K562 (cell line): Measurements from ENCODE around the gene BEST4. TPM values are rescaled to one million over a fixed set of nuclear protein-coding genes. Genes with fewer than 3 reads are reported as not detected.

Source experiments
- BMI1 ChIP-seq: fragments of 150-350 bp; IDR thresholded peaks from 2 replicates; pipeline ENCODE4 v1.6.1; 2014; ENCODE audit warnings: low read length
- BRCA1 ChIP-seq, 2 experiments: fragments of 450-650 bp in 1 of 2; sonication (generic) in 1 of 2; formaldehyde crosslinking in 1 of 2; IDR thresholded peaks; 2 replicates each; pipeline versions ENCODE4 v1.5.0 to v1.6.1; 2017 to 2020; ENCODE audit warnings: mild to moderate bottlenecking in 1 of 2, missing genetic modification reagents in 1 of 2
- CCNT2 ChIP-seq: IDR thresholded peaks from 2 replicates; pipeline ENCODE4 v1.6.1; 2011; ENCODE audit warnings: borderline replicate concordance, low read depth, mild to moderate bottlenecking, moderate library complexity, mixed read lengths, low read length; ENCODE audit not compliant: insufficient read length; ENCODE audit errors: extremely low read depth
- CEBPB ChIP-seq: fragments of 450-650 bp; IDR thresholded peaks from 2 replicates; pipeline ENCODE4 v1.6.1; 2016; ENCODE audit warnings: missing genetic modification characterization, missing compliant biosample characterization
- DACH1 ChIP-seq: fragments of 450-650 bp; IDR thresholded peaks from 2 replicates; pipeline ENCODE4 v1.6.1; 2018; ENCODE audit not compliant: partially characterized antibody
- E4F1 ChIP-seq: fragments of 250-450 bp; sonication (Bioruptor Pico); IDR thresholded peaks from 2 replicates; pipeline ENCODE4 v1.5.0; 2021; ENCODE audit warnings: mild to moderate bottlenecking, borderline replicate concordance
- FOSL1 ChIP-seq: fragments of 200-800 bp; sonication (Bioruptor generic); conservative IDR thresholded peaks from 2 replicates; pipeline ENCODE4 v1.6.1; 2016; ENCODE audit warnings: missing genetic modification characterization, missing compliant biosample characterization
- HMGN3 ChIP-seq: IDR thresholded peaks from 2 replicates; pipeline ENCODE4 v1.6.1; 2011; ENCODE audit warnings: borderline replicate concordance, low read depth, mild to moderate bottlenecking, mixed read lengths, low read length; ENCODE audit not compliant: insufficient read length; ENCODE audit errors: extremely low read depth
- IRF9 ChIP-seq: fragments of 450-650 bp; IDR thresholded peaks from 2 replicates; pipeline ENCODE4 v1.6.1; 2016; ENCODE audit warnings: missing biosample characterization, missing genetic modification characterization
- NFIX ChIP-seq: fragments of 250-450 bp; sonication (Bioruptor Pico); IDR thresholded peaks from 2 replicates; pipeline ENCODE4 v1.4.0; 2020; ENCODE audit warnings: low read depth, mild to moderate bottlenecking, moderate library complexity
- NFRKB ChIP-seq: fragments of 450-650 bp; IDR thresholded peaks from 2 replicates; pipeline ENCODE4 v1.6.1; 2016; ENCODE audit warnings: low read depth
- NRF1 ChIP-seq, 2 experiments: fragments of 450-650 bp; IDR thresholded peaks in 1 of 2; conservative IDR thresholded peaks in 1 of 2; 2 replicates each; pipeline ENCODE4 v1.6.1; 2014; ENCODE audit warnings: mild to moderate bottlenecking in 2 of 2
- PHF20 ChIP-seq: fragments of 450-650 bp; IDR thresholded peaks from 2 replicates; pipeline ENCODE4 v1.6.1; 2018; ENCODE audit not compliant: partially characterized antibody
- POLR2AphosphoS2 ChIP-seq: IDR thresholded peaks from 2 replicates; pipeline ENCODE4 v1.6.1; 2012; ENCODE audit warnings: low read length, improper control_type of control experiment
- PREB ChIP-seq: sonication (generic); formaldehyde crosslinking; IDR thresholded peaks from 2 replicates; pipeline ENCODE4 v1.8.1; 2023; ENCODE audit warnings: mild to moderate bottlenecking, missing genetic modification reagents
- RAD21 ChIP-seq, 2 experiments: fragments of 250-450 bp in 1 of 2; fragments of 450-650 bp in 1 of 2; sonication (Bioruptor Pico) in 1 of 2; formaldehyde crosslinking in 1 of 2; IDR thresholded peaks in 1 of 2; conservative IDR thresholded peaks in 1 of 2; 2 replicates each; pipeline versions ENCODE4 v1.4.0 to v1.8.0; 2020 to 2022; ENCODE audit warnings: mild to moderate bottlenecking in 2 of 2, moderate library complexity in 1 of 2
- SIRT6 ChIP-seq: IDR thresholded peaks from one replicate; pipeline ENCODE4 v1.6.1; 2012; ENCODE audit warnings: low read depth, mild to moderate bottlenecking, control low read depth, inconsistent platforms, low read length, moderate library complexity
- STAT5A ChIP-seq: IDR thresholded peaks from 2 replicates; pipeline ENCODE4 v1.6.1; 2012; ENCODE audit warnings: low read length, inconsistent platforms, borderline replicate concordance
- TBP ChIP-seq: optimal IDR thresholded peaks from 2 replicates; pipeline ENCODE3; 2011; ENCODE audit warnings: low read depth, low read length, improper control_type of control experiment
- WHSC1 ChIP-seq: IDR thresholded peaks from one replicate; pipeline ENCODE4 v1.6.1; 2012; ENCODE audit warnings: low read length, control low read depth, inconsistent platforms
- ZC3H8 ChIP-seq: fragments of 450-650 bp; IDR thresholded peaks from 2 replicates; pipeline ENCODE4 v1.6.1; 2017
- ZNF12 ChIP-seq: sonication (generic); formaldehyde crosslinking; IDR thresholded peaks from 2 replicates; pipeline ENCODE4 v1.4.0; 2020; ENCODE audit warnings: mild to moderate bottlenecking, missing genetic modification reagents
- ZNF311 ChIP-seq: fragments of 250-450 bp; sonication (Bioruptor Pico); IDR thresholded peaks from 2 replicates; pipeline ENCODE4 v1.4.0; 2020; ENCODE audit warnings: mild to moderate bottlenecking, moderate library complexity
- ZNF41 ChIP-seq: fragments of 250-450 bp; sonication (Bioruptor Pico); conservative IDR thresholded peaks from 2 replicates; pipeline ENCODE4 v1.4.0; 2020; ENCODE audit warnings: mild to moderate bottlenecking
- ZNF717 ChIP-seq: fragments of 250-450 bp; sonication (Bioruptor Pico); IDR thresholded peaks from 2 replicates; pipeline ENCODE4 v1.5.0; 2021
- polyA plus RNA-seq, 8 experiments: library from polyadenylated mRNA; depleted of rRNA in 4 of 8; stranded (reverse) in 5 of 8; unstranded in 3 of 8; fragments of >200 nt; fragmentation: Nextera tagmentation in 2 of 8; fragmentation: Illumina TruSeq in 1 of 8; extraction: Ambion mirVana in 2 of 8; extraction: Trizol in 1 of 8; gene quantifications; 2 replicates each; pipeline versions ENCODE4 v1.2.1 to v1.2.3, GENCODE V29; 2011 to 2014; ENCODE audit warnings: inconsistent platforms in 1 of 8, missing spikeins in 1 of 8
- total RNA-seq, 7 experiments: library from RNA; depleted of rRNA in 6 of 7; stranded (reverse); fragments of >200 nt in 6 of 7; fragmentation: Illumina TruSeq in 2 of 7; extraction: Trizol in 2 of 7; gene quantifications; 2 replicates each; pipeline versions ENCODE4 v1.2.1 to v1.2.3, GENCODE V29; 2011 to 2021; ENCODE audit warnings: low replicate concordance in 1 of 7

BEST4 gene
- total and polyA plus RNA-seq, 9 of the 15 experiments (the other 6 are each of a cell fraction or from before 2014, with no cell fraction given), result 0.07 to 0.11 TPM; not detected in 7

GRCh38 chr1:44807364-44808062, 19.5 kb upstream of the BEST4 start (continued):
- peak; percentile 83 to 86 for TF ChIP-seq NRF1 (conservative IDR thresholded peaks at IDR 0.05 in 1 of 2, IDR thresholded peaks at IDR 0.05 in 1 of 2)
- TF ChIP-seq ZNF12 (CRISPR knock-in tag), result no peak
- peak; percentile 9 to 20; a peak in 3 of 4 replicates for TF ChIP-seq RAD21 (CRISPR knock-in tag; conservative IDR thresholded peaks at IDR 0.05 in 1 of 2, IDR thresholded peaks at IDR 0.05 in 1 of 2)
- peak; percentile 95 for TF ChIP-seq DACH1
- TF ChIP-seq POLR2AphosphoS2, result peak; percentile 39; the same call in 1 of the 2 replicates
- no peak for TF ChIP-seq BRCA1 (IDR thresholded peaks at IDR 0.05)
- TF ChIP-seq BRCA1 (CRISPR knock-in tag; IDR thresholded peaks at IDR 0.05), result no peak
- TF ChIP-seq TBP, result peak; percentile 82
- peak; percentile 88 for TF ChIP-seq BMI1
- TF ChIP-seq ZNF41, result 0 out of 2 replicates have a peak, but pooled peaks have one; percentile 71
- TF ChIP-seq NFIX (CRISPR knock-in tag), result no peak
- TF ChIP-seq PHF20, result peak; percentile 38
- TF ChIP-seq CCNT2, result no peak
- TF ChIP-seq CEBPB (tag), result no peak
- TF ChIP-seq SIRT6, result no peak
- peak; percentile 89 for TF ChIP-seq NFRKB
- peak; percentile 83 for TF ChIP-seq IRF9
- TF ChIP-seq E4F1 (CRISPR knock-in tag), result no peak
- TF ChIP-seq ZNF311 (CRISPR knock-in tag), result peak; percentile 84; the same call in 1 of the 2 replicates
- TF ChIP-seq STAT5A, result no peak; the same call in 1 of the 2 replicates
- 0 out of 2 replicates have a peak, but pooled peaks have one; percentile 36 for TF ChIP-seq PREB (CRISPR knock-in tag)
- TF ChIP-seq HMGN3, result peak; percentile 68
- peak; percentile 85 for TF ChIP-seq WHSC1
- no peak for TF ChIP-seq ZNF717
- TF ChIP-seq FOSL1 (tag), result peak; percentile 99
- TF ChIP-seq ZC3H8, result no peak
